ENCODE data around the gene CASZ1.

DNA sequence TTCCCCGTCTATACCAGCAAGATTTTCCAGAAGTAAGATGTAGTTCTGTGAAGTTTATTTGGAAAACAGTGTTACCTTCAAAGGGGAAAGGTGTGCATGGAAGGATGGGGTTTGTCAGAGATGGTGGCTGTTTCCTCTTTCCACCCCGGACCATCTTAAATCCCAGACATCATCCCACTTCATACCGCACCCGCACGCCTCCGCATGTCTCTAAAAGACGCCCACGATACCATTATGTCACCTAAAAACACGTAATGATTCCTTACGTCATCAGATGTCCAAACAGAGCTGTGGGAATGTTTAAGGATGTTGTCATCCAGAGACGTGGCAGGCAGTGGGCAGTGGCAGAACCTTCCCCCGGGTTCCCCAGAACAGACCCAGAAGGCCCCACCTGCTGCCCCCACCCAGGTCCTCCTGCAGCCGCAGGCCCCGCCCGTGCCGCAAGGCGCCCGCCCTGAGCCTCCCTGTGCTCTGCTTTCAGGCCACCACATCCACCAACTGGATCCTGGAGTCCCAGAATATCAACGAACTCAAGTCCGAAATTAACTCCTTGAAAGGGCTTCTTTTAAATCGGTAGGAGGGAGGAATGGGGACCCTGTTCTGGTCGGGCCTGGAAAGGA is 169.5 kb downstream of the CASZ1 start:
- TF ChIP-seq, protein P1, sequence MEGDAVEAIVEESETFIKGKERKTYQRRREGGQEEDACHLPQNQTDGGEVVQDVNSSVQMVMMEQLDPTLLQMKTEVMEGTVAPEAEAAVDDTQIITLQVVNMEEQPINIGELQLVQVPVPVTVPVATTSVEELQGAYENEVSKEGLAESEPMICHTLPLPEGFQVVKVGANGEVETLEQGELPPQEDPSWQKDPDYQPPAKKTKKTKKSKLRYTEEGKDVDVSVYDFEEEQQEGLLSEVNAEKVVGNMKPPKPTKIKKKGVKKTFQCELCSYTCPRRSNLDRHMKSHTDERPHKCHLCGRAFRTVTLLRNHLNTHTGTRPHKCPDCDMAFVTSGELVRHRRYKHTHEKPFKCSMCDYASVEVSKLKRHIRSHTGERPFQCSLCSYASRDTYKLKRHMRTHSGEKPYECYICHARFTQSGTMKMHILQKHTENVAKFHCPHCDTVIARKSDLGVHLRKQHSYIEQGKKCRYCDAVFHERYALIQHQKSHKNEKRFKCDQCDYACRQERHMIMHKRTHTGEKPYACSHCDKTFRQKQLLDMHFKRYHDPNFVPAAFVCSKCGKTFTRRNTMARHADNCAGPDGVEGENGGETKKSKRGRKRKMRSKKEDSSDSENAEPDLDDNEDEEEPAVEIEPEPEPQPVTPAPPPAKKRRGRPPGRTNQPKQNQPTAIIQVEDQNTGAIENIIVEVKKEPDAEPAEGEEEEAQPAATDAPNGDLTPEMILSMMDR (IDR thresholded peaks at IDR 0.05): no peak
- TF ChIP-seq EP300 (IDR thresholded peaks at IDR 0.05): no peak
- no peak for TF ChIP-seq POLR2AphosphoS5 (IDR thresholded peaks at IDR 0.05)
